Midbrain (tissue), 1 donor: ENCODE measurements around the gene LSMEM2.
A peak's percentile ranks its signal among the peaks of the same experiment; 100 is the strongest.

Experiments
- DNase-seq: peaks from one replicate; lab custom pipeline; 2025; lab: John Stamatoyannopoulos, UW

The LSMEM2 gene

DNA sequence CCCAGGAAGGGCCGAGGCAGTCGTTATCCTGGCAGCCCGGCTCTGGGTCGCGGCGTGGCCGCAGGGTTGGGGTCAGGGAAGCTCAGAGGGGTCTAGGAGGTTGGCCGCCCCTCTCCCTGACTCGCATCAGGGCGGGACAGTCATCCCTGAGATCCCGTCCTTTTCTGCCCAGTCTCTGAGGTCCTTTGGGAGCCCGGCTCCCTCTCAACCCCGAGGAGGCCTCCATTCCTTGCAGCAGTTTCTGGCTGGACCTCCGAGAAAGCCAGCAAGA, 43.2 kb downstream of the LSMEM2 start:
- no peak for DNase-seq

DNA sequence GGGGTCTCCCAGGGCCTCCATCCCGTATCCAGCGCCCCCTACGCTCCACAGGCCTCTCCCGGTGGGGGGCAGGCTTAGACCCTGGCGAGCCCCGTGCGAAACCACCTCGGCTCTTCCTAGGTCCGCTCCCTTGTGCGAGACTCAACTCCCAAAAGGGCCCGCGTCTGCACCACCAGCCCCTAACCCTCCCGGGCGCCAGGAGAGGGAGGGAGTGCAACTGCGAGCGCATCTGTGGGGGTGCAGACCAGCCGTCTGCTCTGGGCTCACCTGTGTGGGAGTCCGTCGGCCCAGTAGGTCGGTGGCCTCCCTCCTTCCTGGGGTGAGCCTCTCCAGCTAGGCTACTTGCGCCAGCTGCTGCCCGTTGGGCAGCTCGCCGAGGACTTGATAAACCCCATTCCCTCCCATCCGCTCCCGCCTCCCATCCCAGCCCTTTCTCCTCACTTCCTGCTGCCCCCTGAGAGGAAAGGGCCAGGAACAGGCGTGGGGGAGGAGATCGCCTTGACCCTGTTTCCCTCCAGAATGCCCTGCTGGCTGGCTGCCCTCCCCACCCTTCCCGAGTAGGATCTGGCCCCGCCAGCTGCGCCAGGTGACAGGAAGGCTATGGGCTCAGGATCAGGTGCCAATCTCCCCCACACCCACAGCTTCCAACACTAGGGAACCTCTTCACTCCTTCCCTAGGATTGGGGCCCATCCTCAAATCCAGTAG, 43.7 kb downstream of the LSMEM2 start, which contains the start of gene HYAL2:
TSS of gene HYAL2 (minus strand) at position 360 of the 706 bp plus-strand sequence. CDS start 2,256 bp downstream, outside the sequence.
- no peak for DNase-seq

DNA sequence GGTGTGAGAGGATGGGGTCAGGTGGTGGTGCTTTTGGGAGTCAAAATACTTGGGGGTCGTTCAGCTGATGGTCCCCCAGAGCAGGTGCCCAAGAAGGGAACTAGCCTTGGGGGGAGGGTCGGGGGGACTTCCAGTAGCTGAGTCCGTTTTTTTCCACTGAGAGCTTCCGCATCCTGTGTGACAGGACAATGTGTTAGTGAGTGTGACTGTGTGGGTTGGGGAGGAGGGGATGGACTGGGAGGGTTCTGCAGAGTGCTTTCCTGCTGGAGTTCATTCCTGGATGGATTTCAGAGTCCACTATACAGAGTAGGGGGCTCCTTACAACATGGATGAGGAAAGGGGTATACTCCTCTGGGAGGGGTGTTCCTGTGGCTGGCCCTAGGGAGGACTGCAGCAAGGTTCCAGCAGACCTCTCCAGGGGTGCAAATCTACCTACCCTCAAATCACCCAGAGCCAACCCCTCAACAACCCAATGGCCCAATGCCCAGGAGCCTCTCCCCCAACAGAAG, 44.3 kb downstream of the LSMEM2 start:
- DNase-seq = no peak

DNA sequence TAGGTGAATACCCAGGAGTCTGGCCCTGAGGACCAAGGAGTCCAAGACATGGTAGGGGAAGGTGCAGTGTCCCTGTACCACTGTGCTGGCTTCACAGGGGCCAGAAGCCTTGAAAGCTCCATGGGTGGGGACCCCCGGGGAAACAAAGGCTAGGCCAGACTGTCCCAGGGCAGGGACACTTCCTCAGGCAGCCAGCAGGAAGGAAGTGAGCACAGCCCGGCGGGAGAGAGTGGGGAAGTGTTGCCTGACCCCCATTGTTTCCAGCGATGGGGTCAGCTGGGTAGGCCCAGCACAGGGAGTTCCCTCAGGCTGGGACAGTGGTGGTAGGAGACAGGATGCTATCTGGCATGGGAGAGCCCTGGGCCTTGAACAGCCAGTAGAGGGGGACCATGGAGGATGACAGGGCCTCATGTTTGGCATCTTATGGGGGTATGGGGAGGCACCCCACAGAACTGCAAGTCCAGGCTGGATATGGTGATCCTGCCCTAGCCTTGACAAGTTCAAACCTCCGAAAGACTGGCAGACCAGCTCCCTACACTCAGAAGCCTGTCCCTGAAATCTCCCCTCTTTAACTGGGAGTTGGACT, 44.8 kb downstream of the LSMEM2 start:
- no peak for DNase-seq

DNA sequence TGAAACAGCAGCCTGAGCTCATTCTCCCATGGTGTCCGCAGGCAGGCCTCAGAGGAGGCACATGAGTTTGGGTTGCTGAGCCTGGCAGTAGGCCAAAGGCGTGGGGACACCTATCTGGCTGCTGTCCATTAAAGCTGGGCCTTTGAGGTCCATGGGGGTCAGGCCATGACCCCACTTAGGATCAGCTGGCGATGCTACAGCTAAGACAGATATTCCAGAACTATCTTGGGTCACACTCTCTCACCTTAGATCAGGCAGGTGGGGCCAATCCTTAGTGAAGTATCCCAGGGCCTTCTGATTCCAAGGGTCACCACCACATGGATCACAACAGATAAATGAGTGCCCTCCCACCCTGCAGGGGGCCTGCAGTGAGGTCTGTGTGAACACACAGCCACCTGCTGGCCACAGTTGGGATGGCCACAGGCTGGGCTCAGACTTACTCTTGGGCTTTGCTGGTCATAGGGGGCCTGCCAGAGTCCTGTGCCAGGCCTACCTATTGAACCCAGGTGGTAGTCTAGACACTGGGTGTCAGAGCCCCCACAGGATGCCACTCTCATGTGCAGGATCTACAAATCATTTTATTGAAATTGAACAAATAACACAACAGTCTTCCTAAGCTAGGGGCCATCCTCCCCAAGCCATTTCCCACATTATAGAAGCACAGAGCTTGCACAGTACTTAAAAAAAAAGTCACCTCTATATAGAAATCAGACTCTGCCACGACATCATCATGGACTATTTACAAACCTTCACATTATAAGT, 45.6 kb downstream of the LSMEM2 start:
- DNase-seq = peak; percentile 71

DNA sequence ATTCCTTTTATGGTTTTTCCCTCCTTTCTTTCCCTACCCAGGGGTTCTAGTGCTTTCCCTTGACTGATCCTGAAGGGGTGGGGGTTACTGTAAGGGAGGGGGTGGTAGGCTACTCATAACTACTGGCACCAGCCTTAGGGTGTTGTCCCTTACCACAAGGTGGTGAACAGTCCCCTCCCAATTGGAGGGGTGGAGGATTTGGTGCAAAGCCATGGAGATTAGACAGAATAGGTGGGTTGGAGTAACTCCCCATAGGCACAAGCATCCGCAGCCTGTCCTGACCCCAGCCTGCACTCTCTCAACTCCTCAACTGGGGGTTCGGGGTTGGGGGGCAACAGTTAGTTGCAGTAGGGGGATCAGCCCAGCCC, 46.2 kb downstream of the LSMEM2 start:
- DNase-seq = no peak

DNA sequence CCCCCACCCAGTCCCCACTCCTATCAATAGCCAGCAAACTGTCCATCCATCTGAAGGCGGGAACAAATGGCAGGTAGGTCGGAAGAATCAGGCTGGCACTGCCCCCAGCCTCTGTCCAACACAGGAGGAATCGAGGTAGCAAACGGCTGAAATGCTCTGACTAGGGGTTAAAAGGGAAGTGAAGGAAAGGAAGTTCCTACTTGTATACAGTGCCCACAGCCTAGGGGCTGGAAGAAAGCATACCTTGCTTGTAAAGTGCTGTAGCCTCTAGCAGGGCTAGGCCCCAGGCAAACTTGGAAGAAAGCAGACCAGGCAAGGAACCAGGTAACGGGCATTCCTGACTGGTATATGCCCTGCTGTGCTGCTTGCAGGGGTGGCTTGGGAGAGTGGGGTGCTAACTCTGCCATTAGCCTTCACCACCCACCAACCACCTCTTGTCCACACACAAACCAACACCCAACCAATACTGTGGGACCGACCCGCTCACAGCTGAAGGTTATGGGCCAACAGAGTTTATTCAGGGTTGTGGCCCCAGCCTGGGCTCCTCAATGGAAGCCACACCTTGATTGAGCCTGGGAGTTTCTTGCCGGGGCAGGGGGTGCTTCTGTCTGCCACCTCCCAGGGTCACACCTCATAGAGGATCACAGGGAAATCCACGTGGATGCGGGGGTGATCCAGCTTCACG, 46.8 kb downstream of the LSMEM2 start:
- no peak for DNase-seq

DNA sequence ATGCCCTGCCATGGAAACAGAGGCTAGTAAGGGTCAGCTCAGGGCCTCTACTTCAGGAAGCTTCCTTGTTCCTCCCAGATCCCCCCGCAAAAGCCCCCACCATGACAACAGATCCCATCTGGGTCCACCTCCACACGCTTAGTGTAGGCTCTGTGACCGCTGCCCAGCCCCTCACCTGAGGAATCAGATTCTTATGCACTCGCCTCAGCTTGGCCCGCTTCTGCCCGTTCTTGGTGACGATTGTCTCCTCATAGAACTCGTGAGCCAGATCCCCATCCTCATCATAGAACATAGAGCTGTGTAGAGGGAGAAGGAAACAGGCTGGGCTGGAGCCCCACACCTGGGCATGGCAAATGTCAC, 47.3 kb downstream of the LSMEM2 start:
- no peak for DNase-seq

DNA sequence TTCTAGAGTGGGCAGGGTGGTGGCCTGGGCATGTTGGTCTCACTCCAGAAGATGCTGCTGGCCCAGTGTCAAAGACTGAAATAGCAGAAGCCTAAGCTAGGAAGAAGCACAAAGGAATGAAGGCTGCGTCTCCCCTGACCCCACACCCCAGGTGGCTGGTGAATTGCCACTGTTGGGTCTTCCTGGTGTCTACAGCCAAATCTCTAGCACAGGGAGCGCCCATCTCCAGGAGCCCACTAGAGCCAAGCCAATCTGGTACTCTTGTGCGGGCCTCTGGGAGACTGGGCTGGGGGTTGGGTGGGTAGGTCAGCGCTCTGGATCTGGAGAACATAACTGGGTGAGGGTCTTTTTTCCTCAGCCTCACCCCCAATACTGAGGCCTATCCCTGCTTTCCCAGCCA, 48.2 kb downstream of the LSMEM2 start:
- DNase-seq = no peak

DNA sequence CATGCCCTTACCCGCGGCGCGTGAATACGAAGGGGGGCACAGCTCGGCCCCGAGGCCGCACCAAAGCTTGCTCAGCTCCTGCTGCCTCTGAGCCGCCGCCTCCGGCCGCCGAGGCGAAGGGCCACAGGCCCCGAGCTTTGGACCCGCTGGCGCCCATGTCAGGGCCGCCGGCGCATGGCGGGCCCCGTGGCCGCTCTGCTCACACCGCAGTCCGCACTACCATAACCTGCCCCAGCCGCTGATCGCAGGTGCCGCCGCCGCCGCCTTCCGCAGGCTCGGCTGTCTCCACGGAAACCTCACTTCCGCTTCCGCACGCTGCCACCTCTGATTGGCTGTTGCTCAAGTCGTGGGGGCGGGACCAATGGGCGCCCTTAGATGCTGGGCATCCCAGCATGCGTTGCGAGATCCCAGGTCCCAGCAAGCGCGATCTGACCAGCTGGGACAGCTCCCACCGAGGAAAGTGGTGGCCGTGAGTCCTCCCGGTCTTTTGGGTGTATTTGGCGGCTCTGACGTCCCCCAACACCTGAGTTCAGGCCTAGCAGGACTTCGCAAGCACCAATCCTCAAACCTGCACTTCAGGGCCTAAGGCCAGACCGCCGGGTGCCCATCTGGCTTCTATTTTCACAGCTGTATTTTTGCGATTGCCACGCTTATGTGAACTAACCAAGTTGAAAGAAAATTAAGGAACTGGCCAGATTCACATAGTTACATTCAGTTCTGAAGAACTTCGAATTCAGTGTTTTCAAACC, 49.2 kb downstream of the LSMEM2 start, which contains the start of gene TUSC2:
TSS of gene TUSC2 (minus strand) at position 281 of the 749 bp plus-strand sequence. CDS start at position 157, 124 bp downstream.
- DNase-seq = peak; percentile 98

DNA sequence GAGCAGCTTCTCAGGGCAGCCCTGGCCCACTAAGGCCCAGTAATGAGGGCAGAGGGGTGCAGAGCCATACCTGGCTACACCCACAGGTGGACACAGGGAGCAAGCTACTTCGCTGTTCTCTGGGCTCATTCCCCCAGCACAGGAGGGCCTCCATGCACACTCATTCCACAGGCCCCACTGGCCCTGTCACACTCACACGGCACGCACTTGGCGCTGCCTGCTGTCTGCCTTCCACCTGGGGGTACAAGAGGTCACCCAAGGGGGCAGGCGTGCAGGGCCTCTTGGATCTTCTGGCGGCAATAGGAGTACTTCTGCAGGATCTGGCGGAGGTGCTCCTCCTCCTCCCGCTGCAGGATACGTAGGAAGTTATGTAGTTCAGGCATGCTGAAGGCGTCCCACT, 51.4 kb downstream of the LSMEM2 start:
- no peak for DNase-seq

DNA sequence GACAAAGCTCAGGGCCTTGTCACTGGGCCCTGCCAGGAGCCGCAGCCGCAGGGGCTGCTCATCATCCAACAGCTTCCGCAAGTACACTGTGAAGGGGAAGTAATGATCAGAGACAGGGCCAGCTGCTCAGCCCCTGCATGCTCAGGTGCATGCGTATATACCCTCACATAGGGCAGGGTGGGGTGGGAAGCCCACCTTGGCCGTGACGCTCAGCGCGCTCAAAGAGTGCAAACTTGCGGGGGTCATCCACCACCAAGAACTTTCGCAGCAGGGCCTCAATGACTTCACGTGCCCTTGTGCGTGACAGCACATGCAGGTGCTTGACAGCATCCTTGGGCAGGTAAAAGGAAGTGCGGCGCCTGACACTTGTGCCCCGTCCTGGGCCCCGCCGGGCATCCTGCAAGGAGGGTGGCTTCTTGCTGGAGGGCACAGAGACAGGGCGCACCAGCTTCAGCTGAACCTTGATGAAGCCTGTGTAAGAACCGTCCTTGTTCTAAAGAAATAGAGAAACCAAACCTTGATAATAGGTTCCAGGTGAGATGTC, 52.5 kb downstream of the LSMEM2 start:
- no peak for DNase-seq

DNA sequence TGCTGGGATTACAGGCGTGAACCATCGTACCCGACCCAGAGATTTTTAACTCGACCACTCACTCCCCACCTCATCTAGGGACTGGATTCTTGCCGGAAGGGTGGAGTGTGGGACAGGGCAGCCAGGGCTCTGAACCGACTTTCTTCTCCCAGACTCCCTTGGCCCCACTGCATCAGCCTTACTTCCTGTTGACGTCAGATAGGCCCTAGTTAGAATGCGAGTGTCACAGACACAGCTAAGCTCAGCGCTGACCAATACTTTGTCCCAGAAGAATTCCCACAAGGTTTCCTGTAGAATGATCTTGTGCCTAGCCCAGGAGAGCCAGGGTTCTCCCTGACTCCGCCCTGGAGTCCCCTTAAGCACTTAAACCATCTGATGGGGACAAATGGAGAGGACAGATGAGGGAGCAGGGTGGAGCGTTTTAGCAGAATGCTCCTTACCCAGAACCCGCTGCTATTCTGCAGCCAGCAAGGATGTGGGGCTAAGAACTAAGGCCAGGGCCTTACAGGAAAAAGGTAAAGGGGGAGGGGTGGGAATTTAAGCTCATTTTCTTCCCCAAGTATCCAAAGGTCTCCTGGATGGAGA, 54.9 kb downstream of the LSMEM2 start:
- DNase-seq = no peak

DNA sequence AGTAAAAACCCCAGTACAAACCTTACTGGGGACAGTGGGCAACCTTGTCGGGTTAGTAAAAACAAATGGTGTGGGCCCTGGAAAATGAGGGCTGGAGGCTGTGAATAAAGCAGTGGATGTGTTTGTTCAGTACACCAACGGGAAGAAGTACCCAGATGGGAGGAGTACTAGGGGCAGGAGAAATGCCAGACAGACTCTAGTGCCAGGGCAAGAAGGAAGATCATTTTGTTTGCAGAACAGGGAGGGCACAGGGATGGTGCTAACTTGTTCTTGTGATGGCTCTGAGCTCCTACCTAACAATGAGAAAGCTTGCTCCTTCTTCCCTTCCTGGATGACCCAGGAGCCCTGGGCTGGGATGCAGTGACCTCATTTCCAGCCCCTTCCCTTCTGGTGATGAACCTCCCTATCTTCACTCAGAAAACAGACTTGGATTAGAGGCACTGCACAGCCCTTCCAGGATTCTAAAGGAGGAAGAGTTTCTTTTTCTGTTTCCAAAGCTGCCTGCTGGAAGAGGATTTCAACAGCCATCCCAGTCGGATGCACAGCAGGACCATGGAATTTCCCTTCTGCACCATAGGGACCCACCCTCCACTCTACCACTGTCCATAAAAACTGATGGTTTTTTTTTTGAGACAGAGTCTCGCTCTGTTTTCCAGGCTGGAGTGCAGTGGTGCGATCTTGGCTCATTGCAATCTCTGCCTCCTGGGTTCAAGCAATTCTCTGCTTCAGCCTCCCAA, 55.6 kb downstream of the LSMEM2 start:
- no peak for DNase-seq

DNA sequence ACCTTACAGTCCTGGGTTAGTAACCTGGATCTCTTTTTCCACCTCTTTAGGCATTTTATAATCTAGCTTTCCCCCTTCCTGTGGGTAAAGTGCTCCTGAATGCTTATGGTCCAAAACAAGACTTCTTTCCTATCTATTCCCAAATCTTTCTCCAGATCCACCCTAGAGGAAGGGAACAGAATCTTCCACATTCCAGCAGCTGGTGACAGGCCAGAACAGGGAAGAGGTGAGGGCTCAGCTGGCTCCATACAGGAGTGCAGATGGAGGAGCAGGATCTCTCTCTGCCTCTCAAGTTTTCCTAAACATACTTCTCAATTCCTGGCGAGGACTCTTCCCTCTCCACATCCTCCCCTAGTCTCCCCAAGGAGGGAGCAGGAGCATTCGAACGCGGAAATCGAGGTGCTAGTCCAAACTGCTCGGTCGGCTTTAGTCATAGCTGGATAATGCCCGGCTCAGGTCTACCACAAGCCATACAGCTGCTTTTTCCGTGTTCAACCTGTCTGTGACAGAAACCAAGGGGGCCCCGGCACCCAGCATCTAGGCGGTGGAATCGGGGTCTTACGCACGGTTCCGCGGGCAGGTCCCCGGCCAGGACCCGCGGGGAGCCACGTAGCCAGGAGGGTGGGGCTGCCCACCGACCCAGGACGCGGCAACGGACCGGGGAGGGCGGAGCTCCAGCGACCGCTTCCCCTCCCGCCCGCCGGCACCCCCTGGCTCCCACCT, 57.7 kb downstream of the LSMEM2 start:
- no peak for DNase-seq

DNA sequence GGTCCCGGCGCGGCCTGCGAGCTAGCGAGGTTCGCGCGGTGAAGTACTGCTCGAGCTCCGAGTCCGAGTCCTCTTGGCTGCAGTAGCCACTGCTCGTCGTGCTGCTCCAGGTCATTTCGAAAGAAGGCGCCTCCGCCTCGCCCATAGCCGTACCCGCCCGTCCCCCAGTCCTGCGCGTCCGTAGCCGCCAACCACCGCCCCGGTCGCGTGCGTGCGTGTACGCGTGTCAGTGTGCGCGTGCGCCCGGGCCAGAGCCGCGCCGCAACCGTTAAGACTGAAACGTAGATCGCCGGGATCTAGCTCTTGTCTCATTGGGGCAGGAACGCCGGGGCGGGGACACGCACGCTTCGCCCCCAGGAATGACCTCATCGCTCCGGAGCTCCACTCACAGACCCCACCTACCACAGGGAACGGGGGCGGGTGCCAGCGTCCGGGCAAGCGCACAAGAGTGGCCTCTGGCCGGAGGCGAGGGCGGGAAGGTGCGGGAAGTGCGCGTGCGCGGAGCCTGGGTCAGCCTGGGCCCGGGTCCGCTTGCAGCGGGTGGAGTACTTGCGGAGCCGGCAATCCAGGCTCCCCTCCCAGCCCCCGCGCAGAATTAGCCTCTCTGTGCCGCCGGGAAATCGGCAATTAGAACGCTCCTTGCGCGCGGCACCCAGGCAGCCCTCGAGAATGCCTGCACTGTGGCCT, 58.4 kb downstream of the LSMEM2 start:
- peak; percentile 94 for DNase-seq
